Jurkat, Clone E6-1 (cell line): Measurements from ENCODE around the gene LRP1B.
"Not testable (repeated sequence)": the region's sequence is repeated elsewhere in the genome, so short reads cannot be mapped to it uniquely, and the experiment has no call there.

ENCODE experiments used
- DNase-seq: peaks from one replicate; pipeline ENCODE4 v3.0.0-alpha.2; 2011; ENCODE audit warnings: low read depth, low spot score
- H3K4me3 ChIP-seq: 2 replicates; pipeline ENCODE4 v1.5.1; 2011; ENCODE audit warnings: mild to moderate bottlenecking, low read length, control low read depth, moderate library complexity

The LRP1B gene

DNA sequence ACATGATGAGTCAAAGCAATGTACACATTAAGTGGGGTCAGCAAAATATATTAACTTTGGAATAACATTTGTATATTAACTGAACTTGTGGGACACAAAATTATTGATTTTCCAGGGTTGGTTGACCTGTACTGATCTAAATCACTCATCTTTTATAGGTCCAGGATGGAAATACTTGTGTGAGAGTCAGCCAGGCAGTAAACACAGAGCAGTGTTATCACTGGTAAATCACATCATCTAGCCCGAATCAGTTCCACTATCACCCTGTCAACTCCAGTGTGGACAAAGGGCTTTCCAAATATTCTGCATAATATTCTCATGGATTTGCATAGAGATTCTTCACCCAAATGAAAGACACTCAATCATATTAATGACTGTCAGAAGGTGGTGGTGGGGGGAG is 295.7 kb downstream of the LRP1B start:
- DNase-seq: no peak
- no peak overlapping the region for H3K4me3 ChIP-seq

GRCh38 chr2:141828761-141829160 is 302.1 kb downstream of the LRP1B start:
- no peak for DNase-seq
- no peak overlapping the region for H3K4me3 ChIP-seq

- no peak overlapping the region for H3K4me3 ChIP-seq
- DNase-seq: no peak
Measured at GRCh38 chr2:141824790-141825189, 306.0 kb downstream of the LRP1B start.

GRCh38 chr2:141820893-141821292 is 309.9 kb downstream of the LRP1B start:
- DNase-seq: no peak
- H3K4me3 ChIP-seq: no peak overlapping the region

GRCh38 chr2:141815320-141815719 is 315.5 kb downstream of the LRP1B start:
- H3K4me3 ChIP-seq, DNase-seq: not testable (repeated sequence)

- no peak for DNase-seq
- no peak overlapping the region for H3K4me3 ChIP-seq
Measured at GRCh38 chr2:141814150-141814549, 316.7 kb downstream of the LRP1B start.

- no peak overlapping the region for H3K4me3 ChIP-seq
- no peak for DNase-seq
Measured at GRCh38 chr2:141810148-141810547, 320.7 kb downstream of the LRP1B start.

DNA sequence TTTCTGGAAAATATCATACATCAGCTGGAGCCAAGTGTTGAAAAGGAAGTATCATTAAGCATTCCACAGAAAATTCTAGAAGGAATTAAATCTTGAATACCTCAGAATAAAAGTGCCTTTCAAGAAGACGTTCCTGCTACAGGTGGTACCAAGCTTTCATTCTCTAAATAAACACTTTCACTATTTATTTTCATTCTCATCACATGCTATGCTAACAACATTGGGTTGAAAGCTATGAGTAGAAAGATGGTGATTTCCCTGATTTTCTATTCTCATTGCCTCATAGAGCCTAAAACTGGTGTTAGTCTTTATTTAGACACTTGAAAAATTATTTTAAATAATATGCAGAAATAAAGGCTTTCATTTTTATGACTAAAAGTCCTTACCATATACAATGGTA is 324.7 kb downstream of the LRP1B start:
- no peak for DNase-seq

GRCh38 chr2:141805302-141805701 is 325.5 kb downstream of the LRP1B start:
- no peak for DNase-seq
- no peak overlapping the region for H3K4me3 ChIP-seq

More for the DNA sequence above, 324.7 kb downstream of the LRP1B start:
- no peak overlapping the region for H3K4me3 ChIP-seq

DNA sequence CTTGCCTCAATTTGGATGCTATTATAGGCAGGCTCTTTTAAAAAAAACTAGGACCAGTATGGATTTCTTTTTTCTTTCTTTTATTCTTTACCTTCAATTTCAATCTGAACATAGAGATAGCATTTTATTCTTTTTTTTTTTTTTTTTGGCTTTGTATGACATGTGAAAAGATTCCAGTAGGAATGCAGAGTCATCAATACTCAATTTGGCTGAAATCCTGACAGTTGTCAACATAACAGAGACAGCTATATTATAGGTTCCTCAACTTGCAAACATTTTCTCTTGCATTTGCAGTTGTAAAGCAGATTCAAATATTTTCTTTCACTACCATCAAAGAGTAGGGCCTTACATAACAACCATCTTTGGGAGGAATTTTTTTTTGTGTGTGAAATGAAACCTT is 334.4 kb downstream of the LRP1B start:
- DNase-seq: no peak
- no peak overlapping the region for H3K4me3 ChIP-seq

DNA sequence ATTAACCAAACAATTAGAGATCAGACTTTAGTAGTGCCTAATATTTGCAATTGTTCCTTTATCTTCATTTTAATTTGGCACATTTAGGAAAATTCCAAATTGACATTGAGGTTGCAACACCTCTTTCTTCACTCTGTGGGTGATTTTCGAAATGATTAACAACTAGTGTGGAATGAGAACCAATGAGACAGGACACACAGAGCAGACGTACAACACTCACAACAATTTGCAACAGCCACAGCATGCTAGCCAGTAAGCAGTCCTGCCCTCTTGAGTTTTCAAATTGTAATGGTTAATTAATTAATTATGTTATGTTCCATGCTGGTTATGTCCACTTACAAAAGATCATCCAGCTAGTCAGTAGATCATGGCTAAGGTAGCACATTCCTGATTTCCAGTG is 339.3 kb downstream of the LRP1B start:
- no peak for DNase-seq
- H3K4me3 ChIP-seq: no peak overlapping the region

- DNase-seq: no peak
- no peak overlapping the region for H3K4me3 ChIP-seq
Measured at GRCh38 chr2:141782574-141782973, 348.2 kb downstream of the LRP1B start.

DNA sequence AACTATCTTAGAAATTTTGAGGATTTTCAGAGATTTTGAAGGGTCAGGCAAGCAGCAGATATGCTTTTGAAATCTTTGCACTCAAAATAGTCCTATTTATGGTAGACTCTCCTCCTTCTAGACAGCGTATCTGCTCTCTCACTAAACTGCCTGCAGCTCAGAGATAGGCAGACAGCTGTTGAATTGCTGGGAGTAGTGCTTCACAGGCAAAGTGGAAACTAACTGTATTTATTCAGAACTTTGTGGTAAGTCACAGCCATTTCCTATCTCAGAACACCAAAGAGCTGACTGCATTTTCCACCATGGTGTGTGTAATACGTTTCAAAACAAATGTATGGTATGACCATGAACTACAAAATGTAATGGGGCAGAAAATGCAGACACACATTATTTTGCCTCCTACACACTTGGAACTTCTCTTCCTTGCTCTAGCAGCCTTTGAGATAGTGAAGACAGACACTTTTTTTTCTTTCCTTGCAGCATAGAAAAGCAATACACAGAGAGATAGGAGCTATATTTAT is 352.4 kb downstream of the LRP1B start:
- DNase-seq: no peak
- H3K4me3 ChIP-seq: no peak overlapping the region

GRCh38 chr2:141770530-141770929 is 360.3 kb downstream of the LRP1B start:
- no peak overlapping the region for H3K4me3 ChIP-seq
- no peak for DNase-seq

GRCh38 chr2:141767691-141768090 is 363.1 kb downstream of the LRP1B start:
- DNase-seq: no peak
- H3K4me3 ChIP-seq: no peak overlapping the region

GRCh38 chr2:141767051-141767450 is 363.8 kb downstream of the LRP1B start:
- no peak for DNase-seq
- no peak overlapping the region for H3K4me3 ChIP-seq

- no peak overlapping the region for H3K4me3 ChIP-seq
- no peak for DNase-seq
Measured at GRCh38 chr2:141766225-141766624, 364.6 kb downstream of the LRP1B start.

- no peak overlapping the region for H3K4me3 ChIP-seq
- DNase-seq: no peak
Measured at GRCh38 chr2:141748616-141749015, 382.2 kb downstream of the LRP1B start.

- no peak for DNase-seq
- H3K4me3 ChIP-seq: no peak overlapping the region
Measured at GRCh38 chr2:141741652-141742051, 389.2 kb downstream of the LRP1B start.

DNA sequence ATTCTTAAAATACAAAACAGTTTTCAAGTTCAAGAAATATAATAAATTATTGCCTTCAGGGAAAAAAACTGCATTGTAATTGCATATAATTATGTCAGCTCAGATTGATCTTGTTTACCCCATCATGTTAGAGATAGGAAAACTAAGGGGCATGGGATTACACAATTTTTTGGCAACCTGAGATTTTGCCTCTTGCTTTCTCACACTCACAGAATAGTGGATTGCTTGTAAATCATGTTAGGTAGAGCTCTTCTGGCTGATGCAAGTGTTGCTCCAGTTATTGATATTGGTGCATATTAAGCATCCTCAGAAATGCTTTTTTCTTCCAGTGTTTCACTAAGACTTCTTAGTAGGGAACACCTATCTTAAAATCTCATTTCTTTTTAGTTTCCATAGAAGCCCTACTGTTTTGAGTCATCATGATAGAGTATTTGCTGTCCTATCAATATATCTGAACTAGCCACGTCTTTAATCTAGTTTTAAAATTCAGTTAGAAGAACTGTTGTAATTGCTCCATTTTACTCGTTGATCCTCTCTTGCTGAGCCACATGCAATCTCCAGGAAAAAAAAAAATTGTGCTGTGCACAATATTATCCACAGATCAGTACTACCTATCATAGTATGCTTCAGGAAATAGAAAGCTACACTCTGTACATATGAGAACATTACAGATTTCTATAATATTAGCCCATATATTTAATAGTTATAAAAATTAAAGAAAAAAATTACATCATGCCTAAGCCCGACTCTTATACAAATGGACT is 393.1 kb downstream of the LRP1B start:
- no peak overlapping the region for H3K4me3 ChIP-seq
- no peak for DNase-seq

DNA sequence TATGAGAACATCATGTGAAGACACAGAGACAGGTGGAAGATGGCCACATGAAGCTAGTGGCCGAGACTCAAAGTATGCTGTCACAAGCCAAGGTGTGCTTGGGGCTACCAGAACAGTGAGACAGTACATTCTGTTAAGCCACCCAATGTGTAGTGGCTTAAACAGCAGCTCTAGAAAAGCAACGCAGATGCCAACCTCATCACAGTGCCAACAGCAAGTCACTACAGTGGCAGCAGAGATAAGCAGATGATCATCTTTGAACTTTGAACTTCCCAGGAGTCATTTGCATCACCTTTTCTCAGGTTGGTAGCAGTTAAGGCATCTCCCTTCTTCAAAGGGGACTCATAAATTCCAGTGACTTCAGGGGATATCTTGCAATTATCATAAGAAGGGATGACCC is 394.4 kb downstream of the LRP1B start:
- no peak for DNase-seq
- no peak overlapping the region for H3K4me3 ChIP-seq
